Sigmoid colon (tissue), 4 donors: Measurements from ENCODE around the gene CEND1.

Experiments
- CTCF ChIP-seq, 4 experiments: fragments of 450-650 bp in 3 of 4; fragments of 200-600 bp in 1 of 4; IDR thresholded peaks; one replicate each; pipeline ENCODE4 v1.5.1; 2016 to 2019; ENCODE audit warnings: antibody characterized with exemption in 4 of 4, mild to moderate bottlenecking in 3 of 4, moderate library complexity in 2 of 4
- POLR2A ChIP-seq, 2 donors: fragments of 450-650 bp; IDR thresholded peaks; one replicate each; pipeline ENCODE4 v1.6.1; 2016; ENCODE audit warnings: antibody characterized with exemption in 2 of 2, mild to moderate bottlenecking in 2 of 2, moderate library complexity in 2 of 2
- POLR2AphosphoS5 ChIP-seq, 4 donors: sonication (generic); formaldehyde crosslinking; IDR thresholded peaks; one replicate each; pipeline ENCODE4 v1.6.1; 2017; ENCODE audit warnings: antibody characterized with exemption in 4 of 4

- no peak for TF ChIP-seq POLR2A (IDR thresholded peaks at IDR 0.05)
- no peak for TF ChIP-seq CTCF (IDR thresholded peaks at IDR 0.05)
- no peak for TF ChIP-seq POLR2AphosphoS5 (IDR thresholded peaks at IDR 0.05)
Observed at GRCh38 chr11:760236-760635, 29.7 kb downstream of the CEND1 start.
